GM21723 (cell line): ENCODE data around the gene KDM8.

ENCODE experiments used
- ATAC-seq: cut with Tn5 transposase; IDR thresholded peaks from one replicate; pipeline ENCODE4 v1.9.1; 2021; ENCODE audit warnings: mild to moderate bottlenecking, moderate library complexity; ENCODE audit not compliant: unreplicated experiment

KDM8 gene

DNA sequence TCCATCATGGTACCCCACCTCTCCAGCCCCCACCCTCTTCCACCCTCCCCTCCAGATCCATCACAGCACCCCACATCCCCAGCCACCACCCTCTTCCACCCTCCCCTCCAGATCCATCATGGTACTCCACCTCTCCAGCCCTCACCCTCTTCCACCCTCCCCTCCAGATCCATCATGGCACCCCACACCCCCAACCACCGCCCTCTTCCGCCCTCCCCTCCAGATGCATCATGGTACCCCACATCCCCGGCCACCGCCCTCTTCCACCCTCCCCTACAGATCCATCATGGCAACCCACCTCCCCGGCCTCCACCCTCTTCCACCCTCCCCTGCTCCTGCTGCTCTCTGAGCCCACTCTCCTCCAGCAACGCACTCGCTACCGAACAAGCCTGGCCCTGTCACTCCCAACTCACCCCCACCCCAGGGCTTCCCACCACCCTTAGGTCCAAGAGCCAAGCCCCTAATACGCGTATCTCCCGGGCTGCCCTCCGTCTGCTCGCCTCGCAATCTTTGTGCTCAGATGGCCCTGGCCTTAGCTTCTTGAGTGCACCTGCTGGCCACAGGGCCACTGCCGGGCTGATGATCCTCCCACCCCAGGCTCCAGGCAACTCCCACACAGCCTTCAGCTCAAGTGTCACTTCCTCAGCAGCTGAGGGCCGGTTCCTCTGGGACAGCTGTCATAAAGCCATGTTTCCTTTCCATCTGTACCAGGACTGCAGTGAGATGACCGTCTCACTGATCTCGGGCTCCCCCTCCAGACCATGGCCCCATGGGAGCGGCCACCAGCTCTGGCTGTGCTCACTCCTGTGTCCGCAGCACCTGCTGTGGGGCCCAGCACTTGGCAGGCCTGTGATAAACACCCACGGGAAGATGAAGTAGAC is 25.5 kb downstream of the KDM8 start:
- no peak for ATAC-seq

GRCh38 chr16:27229891-27230470 is 26.7 kb downstream of the KDM8 start:
- ATAC-seq: no peak

DNA sequence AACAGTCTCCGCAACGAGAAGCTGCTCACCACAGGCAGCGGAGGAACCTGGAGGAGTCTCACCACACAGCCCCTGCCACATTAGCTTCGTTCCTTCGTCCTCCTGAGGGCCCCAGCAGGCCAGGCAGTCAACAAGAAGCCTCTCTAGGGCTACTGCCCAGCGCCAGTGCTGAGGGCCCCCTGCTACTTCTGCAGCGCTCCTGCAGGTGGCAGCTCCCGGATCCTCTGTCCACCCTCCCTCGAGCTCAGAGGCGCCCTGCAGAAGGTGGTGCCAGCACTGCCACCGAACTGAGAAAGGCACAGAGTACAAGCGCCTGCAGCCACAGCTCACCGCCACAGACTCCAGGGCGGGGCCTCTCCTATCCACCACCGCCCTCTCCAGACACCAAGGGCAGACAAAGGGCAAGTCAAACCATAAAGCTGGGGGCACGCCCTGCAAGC is 27.3 kb downstream of the KDM8 start:
- no peak for ATAC-seq

- ATAC-seq: no peak
Measured at GRCh38 chr16:27231692-27232060, 28.4 kb downstream of the KDM8 start.

GRCh38 chr16:27232061-27232900 is 29.0 kb downstream of the KDM8 start:
- ATAC-seq: peak; percentile 47

- ATAC-seq: no peak
Measured at GRCh38 chr16:27232901-27233625, 29.7 kb downstream of the KDM8 start.

DNA sequence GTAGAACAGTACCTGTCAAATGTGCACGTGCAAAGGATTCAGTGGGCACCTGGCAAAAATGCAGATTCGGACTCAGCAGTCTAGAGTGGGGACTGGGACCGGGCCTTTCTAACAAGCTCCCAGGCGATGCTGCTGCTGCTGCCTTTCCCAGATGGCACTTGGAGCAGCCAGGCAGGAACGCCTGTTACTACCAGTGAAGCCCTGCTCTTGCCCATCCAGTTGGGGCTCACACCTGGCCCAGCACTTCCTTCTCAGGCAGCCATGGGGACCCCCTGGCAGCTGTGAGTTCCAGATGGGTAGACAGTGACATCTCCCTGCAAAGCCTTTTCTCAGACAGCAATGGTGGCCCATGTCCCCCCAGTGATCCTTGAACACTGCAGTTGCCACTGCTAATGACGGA is 30.4 kb downstream of the KDM8 start:
- no peak for ATAC-seq

- ATAC-seq: no peak
Measured at GRCh38 chr16:27234171-27234570, 30.8 kb downstream of the KDM8 start.

DNA sequence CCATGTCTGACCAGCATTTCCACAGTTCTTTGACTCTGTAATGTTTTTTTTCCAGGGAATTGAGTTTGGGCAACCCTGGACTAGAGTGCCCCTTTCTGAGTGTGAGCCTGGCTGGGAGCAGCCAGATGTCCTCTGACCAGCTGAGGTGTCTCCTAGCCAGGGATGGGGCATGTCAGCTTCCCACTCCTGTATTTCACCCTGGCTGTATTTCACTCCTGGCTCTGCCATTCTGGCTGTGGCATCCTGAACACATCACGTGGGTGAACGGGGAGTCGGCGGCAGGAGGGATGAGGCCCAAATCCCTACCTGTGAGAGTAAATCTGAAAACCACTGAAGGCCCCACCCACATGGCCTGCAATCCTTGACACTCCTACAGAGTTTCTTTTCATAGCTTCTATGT is 31.3 kb downstream of the KDM8 start:
- ATAC-seq: no peak

DNA sequence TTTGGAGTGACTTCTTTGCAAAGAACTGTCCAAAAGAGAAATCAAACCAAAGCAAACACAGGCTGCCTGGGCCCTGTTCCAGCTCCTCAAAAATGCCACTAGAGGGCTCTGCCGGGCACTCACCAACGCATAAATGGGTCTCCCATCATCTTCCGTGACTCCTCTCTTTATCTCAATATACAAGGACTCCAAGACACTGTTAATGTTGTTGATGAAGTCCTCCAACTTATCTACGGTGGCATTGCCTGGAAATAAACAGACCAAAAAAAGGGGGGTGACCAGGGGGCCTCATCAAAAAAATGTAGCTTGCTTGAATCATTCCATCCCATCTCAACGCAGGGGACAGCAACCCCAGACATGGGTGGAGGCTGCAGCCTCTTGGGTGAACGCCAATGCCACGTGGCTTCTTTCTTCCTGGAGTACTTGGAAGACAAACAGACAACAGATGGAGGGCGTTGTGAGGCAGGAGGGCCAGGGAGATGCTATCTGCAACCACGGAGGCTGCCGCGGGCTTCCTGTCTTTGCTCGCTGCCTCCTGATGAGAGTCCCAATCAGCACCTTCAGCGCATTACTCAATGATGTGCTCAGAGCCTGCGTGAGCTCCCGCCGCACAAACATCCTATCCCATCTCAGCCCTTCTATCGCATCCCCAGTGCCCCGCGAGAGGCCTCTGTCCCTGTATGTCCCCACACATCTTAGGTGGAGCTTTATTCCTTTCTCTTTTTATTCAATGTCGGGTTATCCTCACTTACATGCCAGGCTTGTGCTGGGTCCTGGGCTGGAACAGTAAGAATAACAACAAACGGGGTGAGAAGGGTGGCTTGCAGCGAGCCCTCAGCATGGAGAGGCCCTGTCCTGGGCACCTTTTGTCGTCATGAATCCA is 32.0 kb downstream of the KDM8 start:
- no peak for ATAC-seq

DNA sequence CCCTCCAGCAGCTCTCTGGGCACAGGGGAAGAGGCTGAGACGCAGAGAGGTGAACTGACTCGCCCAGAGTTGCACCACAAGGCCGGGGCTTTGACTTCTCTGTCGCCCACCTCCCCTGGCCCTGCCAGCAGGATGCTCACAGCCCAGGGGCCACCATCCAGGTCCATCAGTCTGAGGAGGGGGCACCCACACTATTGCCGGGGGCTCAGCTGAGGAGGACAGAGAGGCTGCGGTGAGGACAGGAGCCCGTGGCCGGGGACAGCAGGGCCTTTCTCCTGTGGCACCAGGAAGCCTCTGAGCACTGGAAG is 32.6 kb downstream of the KDM8 start:
- no peak for ATAC-seq

DNA sequence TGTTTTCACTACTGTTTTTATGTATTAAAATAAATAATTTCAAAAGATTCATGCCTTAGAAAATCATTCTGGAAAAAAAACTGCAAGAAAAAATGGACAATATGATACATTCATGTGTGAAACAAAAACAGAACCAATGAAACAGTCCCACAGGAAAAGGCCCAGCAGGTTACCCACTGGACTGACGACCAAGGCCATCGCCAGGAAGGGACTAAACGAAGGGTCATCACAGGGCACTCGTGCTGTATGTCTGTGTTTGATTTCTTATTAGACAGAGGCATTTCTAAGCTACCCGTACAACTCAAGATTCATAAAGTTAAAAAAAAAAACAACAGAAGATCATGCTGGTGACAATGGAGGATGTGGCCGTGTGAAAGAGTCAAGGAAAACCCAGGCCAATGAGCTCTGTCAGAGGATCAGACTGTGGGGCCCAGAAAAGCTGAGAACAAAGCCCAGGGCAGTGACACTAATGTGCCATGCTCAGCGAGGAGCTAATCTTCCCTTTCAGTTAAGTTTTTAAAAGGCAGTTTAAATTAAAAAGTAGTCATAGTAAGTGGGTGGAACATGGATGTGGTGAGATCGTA is 33.4 kb downstream of the KDM8 start:
- no peak for ATAC-seq

- peak; percentile 65 for ATAC-seq
Measured at GRCh38 chr16:27237219-27238015, 34.1 kb downstream of the KDM8 start.

GRCh38 chr16:27238016-27238587 is 34.8 kb downstream of the KDM8 start:
- peak; percentile 15 for ATAC-seq

DNA sequence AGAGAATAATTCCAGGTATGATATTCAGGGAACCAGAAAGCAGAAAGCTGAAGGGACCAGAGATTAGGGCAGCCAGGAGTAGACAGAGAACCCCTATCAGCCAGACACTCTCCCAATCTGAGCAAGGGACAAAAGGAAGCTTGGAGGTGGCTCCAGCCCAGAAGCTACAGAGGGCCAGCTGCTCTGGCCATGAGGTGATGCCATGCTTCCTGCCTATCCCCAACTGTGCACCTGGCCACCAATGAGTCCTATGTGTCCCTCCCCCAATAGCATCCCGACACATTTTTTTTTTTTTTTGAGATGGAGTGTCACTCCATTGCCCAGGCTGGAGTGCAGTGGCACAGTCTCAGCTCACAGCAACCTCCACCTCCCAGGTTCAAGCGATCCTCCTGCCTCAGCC is 35.3 kb downstream of the KDM8 start:
- no peak for ATAC-seq

DNA sequence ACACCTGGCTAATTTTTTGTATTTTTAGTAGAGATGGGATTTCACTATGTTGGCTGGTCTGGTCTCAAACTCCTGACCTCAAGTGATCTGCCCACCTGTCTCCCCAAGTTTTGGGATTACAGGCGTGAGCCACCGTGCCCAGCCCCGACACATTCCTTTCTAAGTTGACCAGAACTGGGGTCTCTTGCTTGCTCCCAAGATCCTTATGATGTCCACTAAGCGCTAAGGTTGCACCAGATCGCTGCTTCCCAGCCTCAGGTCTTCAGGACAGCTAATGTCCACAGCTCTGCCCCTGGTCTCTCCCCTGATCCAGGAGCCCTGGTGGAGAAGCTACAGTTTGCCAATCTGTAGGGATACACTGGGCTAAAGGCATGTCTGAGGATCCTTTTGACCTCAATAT is 35.7 kb downstream of the KDM8 start:
- no peak for ATAC-seq

DNA sequence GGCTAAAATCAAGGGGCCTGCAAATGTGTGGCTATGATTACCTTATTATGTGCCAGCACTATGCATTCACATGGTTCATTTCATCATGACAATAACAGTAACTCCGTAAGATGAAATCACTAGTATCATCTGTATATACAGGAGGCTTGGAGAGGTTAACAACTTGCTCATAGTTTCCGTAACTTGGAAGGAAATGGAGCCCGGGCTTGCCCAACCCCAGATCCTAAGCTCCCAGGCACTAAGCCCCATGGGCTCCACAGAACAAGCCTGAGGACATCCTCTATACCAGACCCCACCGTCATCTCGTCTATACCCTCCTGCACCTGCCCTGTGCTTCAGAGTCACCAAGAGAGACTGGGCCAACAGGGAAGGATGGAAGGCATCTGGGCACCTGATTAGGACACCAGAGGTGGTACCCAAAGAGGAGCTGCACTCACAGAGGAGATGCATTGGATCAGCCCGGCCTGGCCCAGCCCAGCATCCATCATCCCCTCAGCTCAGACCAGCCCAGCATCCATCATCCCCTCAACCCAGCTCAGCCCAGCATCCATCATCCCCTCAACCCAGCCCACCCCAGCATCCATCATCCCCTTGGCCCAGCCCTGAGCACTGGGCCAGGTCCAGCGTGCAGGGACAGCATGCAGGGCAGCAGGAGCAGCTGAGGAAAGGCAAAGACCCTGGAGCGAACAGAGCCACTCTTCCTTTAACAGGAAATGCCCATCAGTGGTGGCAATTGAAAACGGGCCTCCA is 36.8 kb downstream of the KDM8 start:
- no peak for ATAC-seq

DNA sequence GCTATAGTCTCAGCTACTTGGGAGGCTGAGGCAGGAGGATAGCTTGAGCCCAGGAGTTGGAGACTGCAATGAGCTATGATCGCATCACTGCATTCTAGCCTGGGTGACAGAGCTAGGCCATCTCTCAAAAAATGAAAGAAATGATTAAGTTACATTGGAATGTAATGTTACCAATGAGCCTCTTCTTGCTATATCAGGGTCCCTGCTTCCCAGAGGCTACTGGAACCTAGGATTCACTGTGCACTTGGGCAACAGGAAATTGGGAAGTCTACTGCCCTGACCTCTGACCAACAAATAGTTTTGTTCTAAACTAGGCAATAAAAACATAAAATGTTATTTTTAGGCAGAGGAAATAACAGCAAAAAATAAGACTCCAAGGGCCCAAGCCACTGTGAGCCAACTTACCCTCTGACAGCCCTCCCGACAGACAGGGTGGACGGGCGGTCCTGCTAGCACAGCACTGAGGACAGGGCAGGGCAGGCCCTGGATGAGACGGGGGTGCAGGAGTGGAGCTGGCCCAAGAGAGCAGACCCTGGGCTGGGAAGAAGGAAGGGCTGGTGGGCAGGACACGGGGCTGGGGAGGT is 37.7 kb downstream of the KDM8 start:
- ATAC-seq: no peak
